Measurements from ENCODE around the gene CTDP1.
"Not testable (repeated sequence)": the region's sequence is repeated elsewhere in the genome, so short reads cannot be mapped to it uniquely, and the experiment has no call there.

CTDP1 gene

DNA sequence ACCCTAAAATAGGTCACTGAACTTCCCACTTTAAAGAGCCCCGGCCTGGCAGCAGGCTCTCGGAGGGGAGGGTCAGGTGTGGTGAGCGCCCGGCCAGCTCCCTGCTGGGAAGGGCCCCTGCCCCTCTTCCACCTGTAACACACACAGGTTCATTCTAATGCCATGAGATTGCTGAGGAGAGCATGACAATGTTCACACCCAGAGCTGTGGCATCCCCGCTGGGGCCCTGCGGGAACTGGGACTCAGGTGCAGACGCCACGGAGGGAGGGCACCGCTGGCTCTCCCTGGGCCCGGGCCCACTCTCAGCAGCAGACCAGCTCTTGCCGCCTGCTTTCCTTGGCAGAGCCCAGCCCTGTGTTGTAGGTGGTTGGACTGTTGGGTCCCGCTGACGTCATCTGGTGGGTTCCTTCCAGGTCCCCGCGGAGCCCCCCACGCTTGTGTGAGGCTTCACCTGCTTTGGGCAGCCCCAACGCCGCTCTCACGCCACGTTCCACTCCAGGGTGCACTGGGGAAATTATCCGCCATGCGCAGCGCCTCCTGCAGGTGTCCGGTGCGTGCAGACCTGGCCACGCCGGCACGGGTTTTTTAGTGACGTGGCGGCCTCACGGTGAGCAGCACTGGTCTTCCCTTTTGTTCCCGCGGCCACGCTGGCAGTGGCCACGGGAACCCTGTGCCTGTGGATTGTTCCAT is 67.7 kb downstream of the CTDP1 start:
- DNase-seq, result no peak

- no peak for DNase-seq
Measured at GRCh38 chr18:79748321-79749180, 68.9 kb downstream of the CTDP1 start.

DNA sequence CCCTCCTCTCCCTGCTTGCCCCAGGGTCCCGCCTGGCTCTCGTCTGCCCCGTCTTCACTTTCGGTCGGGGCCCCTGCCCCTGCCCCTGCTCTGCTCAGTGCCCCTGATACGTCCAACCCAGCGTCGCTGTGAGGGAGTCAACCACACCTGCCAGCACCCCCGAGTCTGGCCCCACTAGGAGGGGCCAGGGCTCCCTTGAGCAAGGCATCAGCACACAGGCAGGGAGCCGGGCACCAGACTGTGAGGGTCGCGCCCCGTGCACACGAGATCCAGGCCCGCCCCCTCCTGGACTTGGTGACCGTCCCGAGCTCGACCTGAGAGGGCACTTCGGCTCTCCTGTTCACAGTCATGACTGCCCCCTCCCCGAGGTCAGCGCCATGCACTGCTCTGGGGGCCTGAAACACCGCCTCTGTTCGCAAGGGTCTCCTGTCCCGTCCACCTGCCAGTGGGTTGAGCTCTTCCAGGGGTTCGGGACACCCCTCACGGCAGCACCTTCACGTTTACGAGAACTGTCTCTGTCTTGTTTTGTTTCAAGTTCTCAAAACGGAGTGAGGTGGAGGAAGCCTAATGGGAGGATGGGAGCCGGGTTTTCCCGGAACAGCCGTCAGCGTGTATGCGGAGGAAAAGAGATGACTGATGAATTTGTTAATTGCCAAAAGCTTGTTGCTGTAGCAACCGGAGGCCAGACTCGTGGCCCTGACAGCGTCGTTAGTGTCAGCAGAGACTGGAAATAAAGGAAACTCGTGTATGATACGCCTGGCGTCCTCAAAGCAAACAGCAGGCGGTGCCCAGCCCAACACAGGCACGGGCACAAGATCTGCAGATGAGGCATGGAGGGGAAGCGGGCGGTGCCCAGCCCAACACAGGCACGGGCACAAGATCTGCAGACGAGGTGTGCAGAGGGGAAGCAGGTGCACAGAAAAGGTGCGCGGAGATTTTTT is 69.9 kb downstream of the CTDP1 start:
- DNase-seq, result no peak

- no peak for DNase-seq
Measured at GRCh38 chr18:79750980-79751571, 71.5 kb downstream of the CTDP1 start.

DNA sequence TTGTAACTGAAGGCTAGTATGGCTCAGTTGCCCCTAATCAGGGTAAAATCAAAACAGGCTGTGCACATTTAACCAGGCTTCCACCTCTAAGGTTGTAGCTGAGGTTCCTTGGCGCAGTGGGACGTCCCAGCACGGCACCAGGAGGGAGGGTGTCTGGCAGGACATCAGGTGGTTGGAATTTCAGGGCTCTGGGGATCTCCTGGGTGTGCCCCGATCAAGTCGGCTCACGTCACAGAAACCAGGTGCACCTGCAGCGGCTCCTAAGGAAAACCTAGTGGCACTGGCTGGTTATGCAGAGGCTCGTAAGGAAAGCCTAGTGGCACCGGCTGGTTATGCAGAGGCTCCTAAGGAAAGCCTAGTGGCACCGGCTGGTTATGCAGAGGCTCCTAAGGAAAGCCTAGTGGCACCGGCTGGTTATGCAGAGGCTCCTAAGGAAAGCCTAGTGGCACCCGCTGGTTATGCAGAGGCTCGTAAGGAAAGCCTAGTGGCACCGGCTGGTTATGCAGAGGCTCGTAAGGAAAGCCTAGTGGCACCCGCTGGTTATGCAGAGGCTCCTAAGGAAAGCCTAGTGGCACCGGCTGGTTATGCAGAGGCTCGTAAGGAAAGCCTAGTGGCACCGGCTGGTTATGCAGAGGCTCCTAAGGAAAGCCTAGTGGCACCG is 72.4 kb downstream of the CTDP1 start:
- not testable (repeated sequence) for DNase-seq

GRCh38 chr18:79752946-79753345 is 73.3 kb downstream of the CTDP1 start:
- DNase-seq, result not testable (repeated sequence)

DNA sequence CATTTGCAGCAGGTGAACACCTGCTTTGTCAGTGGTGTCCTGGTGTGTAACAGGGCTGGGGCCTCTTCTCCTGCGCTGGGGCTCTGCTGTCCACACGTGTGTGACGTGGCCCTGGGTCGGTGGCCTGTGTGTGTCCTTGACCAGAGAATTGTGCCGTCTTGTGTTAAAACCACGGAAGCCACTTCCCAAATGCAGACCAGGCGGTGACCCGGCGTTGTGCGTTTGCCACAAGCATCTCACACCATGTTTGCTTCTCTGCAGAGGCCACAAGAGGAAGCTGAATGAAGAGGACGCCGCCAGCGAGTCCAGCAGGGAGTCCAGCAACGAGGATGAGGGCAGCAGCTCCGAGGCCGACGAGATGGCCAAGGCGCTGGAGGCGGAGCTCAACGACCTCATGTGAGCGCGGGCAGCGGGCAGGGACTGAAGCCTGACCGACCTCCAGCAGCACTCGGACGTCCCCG is 73.8 kb downstream of the CTDP1 start:
- DNase-seq, result no peak

DNA sequence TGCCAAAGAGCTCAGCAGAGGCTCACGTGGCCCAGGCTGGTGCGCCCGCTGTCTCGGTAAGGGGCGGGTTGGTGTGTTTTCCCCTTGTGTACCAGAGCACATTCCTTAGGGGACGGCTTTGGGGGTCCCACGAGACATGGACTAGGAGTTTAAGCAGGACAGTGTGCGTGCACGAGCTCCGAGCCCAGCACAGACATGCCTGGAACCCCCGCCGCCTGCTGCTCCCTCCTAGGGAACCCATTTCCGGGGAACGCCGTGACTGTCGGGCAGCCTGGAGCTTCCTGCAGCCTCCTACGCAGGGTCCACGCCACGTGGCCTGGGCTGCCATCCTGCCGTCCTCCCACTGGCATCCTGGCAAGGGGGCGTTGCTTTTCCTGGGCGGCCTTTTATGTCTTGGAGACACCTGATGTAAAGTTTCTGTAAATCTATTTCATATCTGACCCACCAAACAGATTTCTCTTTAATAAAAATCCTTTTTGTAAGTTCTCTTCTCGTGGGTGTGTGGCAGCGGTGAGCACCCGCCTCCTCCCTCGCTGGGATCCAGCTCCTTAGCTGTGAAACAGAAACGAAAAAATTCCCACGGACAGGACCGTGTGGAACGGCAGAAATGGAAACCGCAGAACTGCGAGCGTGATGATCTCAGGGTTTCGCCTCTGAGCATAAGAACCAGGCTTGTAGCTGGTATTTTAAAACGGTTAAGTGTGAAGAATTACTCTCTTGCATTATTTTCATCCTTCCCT is 74.6 kb downstream of the CTDP1 start:
- no peak for DNase-seq

DNA sequence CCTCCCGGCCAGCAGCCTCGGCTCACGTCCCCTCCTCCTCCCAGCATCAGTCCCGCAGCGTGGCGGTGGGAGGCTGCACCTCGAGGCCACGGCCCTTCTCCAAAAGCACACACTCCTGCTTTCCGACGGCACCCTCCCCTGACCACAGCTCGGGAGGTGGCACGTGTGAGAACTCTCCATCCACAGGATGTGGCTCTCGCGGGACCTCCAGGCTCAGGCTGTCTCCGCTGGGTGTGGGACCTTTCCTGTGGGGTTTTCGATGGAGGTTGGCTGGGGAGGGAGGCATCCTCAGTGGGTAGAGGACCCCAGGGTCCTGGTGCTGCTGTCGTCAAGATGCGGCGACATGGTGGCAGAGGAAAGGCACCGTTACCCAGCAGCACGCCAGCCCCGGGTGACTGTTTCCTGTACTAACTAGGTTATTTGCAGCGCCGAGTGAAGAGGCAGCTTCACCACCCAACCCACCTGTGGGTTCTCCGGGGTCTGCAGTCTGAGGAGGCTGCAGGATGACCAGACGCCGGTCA is 75.3 kb downstream of the CTDP1 start:
- no peak for DNase-seq

DNA sequence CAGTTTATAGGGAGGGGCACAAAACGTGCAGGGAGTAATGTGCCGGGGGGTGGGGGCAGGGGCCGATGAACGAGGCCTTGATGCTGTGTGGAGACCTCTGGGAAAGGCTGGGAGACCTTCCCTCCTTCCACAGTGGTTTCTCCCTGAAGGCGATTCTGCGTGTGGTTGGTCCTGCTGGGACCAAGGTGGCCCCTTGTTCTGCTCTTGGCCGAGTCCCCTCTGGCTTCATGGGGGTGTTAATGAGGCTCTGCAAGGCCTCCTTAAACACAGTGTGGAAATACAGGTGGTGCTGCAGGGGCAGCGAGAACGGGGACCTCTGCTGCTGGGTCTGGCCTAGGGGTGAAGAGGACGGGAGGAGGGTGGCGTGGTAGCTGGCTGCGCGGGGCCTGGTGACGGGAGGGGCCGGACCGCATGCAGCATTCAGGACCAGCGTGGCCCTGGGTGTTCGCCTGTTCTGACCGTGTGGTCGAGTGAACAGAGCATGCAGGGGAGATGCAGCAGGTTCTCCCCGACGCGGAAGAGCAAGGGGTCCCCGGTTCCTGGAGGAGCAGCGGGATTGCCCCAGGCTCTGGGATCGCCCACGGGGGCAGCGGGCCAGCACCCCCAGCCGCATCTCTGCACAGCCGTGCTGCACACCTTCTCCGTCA is 76.0 kb downstream of the CTDP1 start:
- DNase-seq, result no peak

- DNase-seq, result no peak
Measured at GRCh38 chr18:79756143-79756500, 76.5 kb downstream of the CTDP1 start.

GRCh38 chr18:79756826-79757225 is 77.2 kb downstream of the CTDP1 start:
- no peak for DNase-seq

DNA sequence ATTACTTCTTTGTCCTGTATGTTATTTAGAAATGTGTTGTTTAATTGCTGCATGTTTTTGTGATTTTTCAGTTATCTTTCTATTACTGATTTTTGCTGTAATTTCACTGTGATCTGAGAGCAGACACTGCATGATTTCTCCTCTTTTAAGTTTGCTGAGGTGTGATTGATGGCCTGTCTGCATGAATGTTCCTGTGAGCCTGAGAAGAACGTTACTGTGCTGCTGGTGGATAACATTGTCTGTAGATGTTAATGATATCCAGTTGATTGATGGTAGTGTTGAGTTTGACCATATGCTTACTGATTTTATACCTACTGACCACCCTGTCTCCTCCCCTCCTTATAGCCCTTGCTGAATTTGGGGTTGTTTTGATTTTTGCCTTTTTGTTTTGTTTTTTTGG is 80.7 kb downstream of the CTDP1 start:
- no peak for DNase-seq

- DNase-seq, result no peak
Measured at GRCh38 chr18:79760881-79761280, 81.3 kb downstream of the CTDP1 start.

- no peak for DNase-seq
Measured at GRCh38 chr18:79763407-79763806, 83.8 kb downstream of the CTDP1 start.

DNA sequence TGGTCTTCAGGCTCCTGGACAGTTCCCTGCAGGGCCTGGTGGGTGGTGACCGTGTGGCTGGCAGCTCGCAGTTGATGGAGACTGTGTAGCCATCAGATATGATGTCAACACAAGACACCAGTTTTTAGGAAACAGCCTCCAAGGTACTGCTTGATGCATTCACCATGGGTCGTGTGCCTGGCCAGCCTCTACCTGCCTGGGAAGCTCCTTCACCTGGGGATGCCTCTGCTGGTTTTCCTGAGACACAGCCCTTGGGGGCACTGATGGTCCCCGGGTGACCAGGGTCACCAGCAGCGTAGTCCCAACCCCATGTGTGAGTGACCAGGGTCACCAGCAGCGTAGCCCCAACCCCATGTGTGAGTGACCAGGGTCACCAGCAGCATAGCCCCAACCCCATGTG is 84.5 kb downstream of the CTDP1 start:
- no peak for DNase-seq

GRCh38 chr18:79765491-79766245 is 86.1 kb downstream of the CTDP1 start:
- DNase-seq, result no peak

GRCh38 chr18:79766308-79766707 is 86.7 kb downstream of the CTDP1 start:
- DNase-seq, result no peak

- no peak for DNase-seq
Measured at GRCh38 chr18:79768745-79769144, 89.1 kb downstream of the CTDP1 start.
